ENCODE results near the gene SH3RF3. TPM values are rescaled to one million over a fixed set of nuclear protein-coding genes. Genes with fewer than 3 reads are reported as not detected.

Gene SH3RF3
- total RNA-seq, 1 experiment from 2014 or later, result 4.9 TPM

DNA sequence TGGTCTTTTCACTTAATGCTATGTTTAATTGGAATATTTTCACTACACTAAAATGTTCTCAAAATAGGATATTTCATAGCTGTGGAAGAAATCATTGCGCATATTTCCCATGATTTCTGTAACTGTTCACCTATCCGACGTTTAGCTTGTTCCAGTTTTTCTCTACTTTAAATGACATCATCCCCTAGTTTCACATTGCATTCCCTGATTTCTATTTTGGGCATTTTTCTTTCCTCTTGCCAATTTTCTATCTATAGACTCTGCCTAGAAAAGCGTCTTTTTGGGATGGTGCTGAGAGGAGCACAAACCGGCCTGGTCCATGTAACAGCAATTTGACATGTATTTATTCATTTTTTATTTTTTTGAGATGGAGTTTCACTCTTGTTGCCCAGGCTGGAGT is 163.4 kb downstream of the SH3RF3 start:
- CTCF ChIA-PET, result no interaction called here
- Histone ChIP-seq H3K9me3 (ENCODE audit: control insufficient read depth, insufficient read depth, low read depth, low read length) (no peaks in the 10 kb centered on the region), H3K27ac (ENCODE audit: low read length) (no peak overlapping the region), H3K4me3 (ENCODE audit: low read depth in 2 of 2, low read length in 2 of 2) (no peak overlapping the region), H3K4me1 (ENCODE audit: control insufficient read depth, insufficient read depth, low read length) (no peaks in the 10 kb centered on the region; the same call in 1 of the 2 replicates), H3K36me3 (ENCODE audit: control insufficient read depth, insufficient read depth, low read length) (no peaks in the 10 kb centered on the region), H3K27me3 (ENCODE audit: control insufficient read depth, insufficient read depth, low read length) (no peaks in the 10 kb centered on the region; the same call in 1 of the 2 replicates)
- DNase-seq (ENCODE audit: low read depth, low spot score), result no peak
- in situ Hi-C loops (cut with HindIII; ENCODE audit: low pct_unique_long_range_greater_than_20kb, low sequenced_read_pairs) (no loop called here), intact Hi-C loops (cut with micrococcal nuclease; ENCODE audit: unreplicated experiment) (no loop called here)
- ATAC-seq, result no peak
- BruUV-seq (replicated peaks), result no TSS peak
- POLR2A ChIA-PET, result no interaction called here
- no peak for TF ChIP-seq TCF7L2 (IDR thresholded peaks at IDR 0.05; ENCODE audit: low read depth, low read length)
- TF ChIP-seq, protein P1, sequence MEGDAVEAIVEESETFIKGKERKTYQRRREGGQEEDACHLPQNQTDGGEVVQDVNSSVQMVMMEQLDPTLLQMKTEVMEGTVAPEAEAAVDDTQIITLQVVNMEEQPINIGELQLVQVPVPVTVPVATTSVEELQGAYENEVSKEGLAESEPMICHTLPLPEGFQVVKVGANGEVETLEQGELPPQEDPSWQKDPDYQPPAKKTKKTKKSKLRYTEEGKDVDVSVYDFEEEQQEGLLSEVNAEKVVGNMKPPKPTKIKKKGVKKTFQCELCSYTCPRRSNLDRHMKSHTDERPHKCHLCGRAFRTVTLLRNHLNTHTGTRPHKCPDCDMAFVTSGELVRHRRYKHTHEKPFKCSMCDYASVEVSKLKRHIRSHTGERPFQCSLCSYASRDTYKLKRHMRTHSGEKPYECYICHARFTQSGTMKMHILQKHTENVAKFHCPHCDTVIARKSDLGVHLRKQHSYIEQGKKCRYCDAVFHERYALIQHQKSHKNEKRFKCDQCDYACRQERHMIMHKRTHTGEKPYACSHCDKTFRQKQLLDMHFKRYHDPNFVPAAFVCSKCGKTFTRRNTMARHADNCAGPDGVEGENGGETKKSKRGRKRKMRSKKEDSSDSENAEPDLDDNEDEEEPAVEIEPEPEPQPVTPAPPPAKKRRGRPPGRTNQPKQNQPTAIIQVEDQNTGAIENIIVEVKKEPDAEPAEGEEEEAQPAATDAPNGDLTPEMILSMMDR (IDR thresholded peaks at IDR 0.05), result no peak
- TF ChIP-seq POLR2AphosphoS5 (IDR thresholded peaks at IDR 0.05; ENCODE audit: low read depth, low read length), result no peak

- CTCF ChIA-PET, result no interaction called here
- no TSS peak for BruUV-seq (replicated peaks)
- Histone ChIP-seq H3K9me3 (ENCODE audit: control insufficient read depth, insufficient read depth, low read depth, low read length) (no peaks in the 10 kb centered on the region), H3K36me3 (ENCODE audit: control insufficient read depth, insufficient read depth, low read length) (no peaks in the 10 kb centered on the region), H3K4me3 (ENCODE audit: low read depth in 2 of 2, low read length in 2 of 2) (no peak overlapping the region), H3K27ac (ENCODE audit: low read length) (no peak overlapping the region), H3K27me3 (ENCODE audit: control insufficient read depth, insufficient read depth, low read length) (no peaks in the 10 kb centered on the region; the same call in 1 of the 2 replicates), H3K4me1 (ENCODE audit: control insufficient read depth, insufficient read depth, low read length) (no peaks in the 10 kb centered on the region; the same call in 1 of the 2 replicates)
- in situ Hi-C loops (cut with HindIII; ENCODE audit: low pct_unique_long_range_greater_than_20kb, low sequenced_read_pairs), result no loop called here
- ATAC-seq (no peak), DNase-seq (ENCODE audit: low read depth, low spot score) (no peak)
- intact Hi-C loops (cut with micrococcal nuclease; ENCODE audit: unreplicated experiment), result no loop called here
- TF ChIP-seq SIN3A (IDR thresholded peaks at IDR 0.05; ENCODE audit: borderline replicate concordance, insufficient read depth, low read depth, low read length) (no peak), TCF7L2 (IDR thresholded peaks at IDR 0.05; ENCODE audit: low read depth, low read length) (no peak), REST (IDR thresholded peaks at IDR 0.05; ENCODE audit: insufficient read depth in 1 of 2, low read depth in 2 of 2, low read length in 1 of 2) (no peak), POLR2AphosphoS5 (IDR thresholded peaks at IDR 0.05; ENCODE audit: low read depth, low read length) (no peak)
- TF ChIP-seq, protein P1 (IDR thresholded peaks at IDR 0.05), result no peak
- POLR2A ChIA-PET, result no interaction called here
These were observed 164.7 kb downstream of the SH3RF3 start for GRCh38 chr2:109293663-109294062.

Data from Panc1 (cell line).